A673 (cell line): Measurements from ENCODE around the gene ARHGAP6. TPM values are rescaled to one million over a fixed set of nuclear protein-coding genes. Genes with fewer than 3 reads are reported as not detected.
A peak's percentile ranks its signal among the peaks of the same experiment; 100 is the strongest.

ENCODE experiments used
- BruUV-seq: library from RNA; stranded (reverse); fragments of 400-500 nt; replicated peaks from 2 replicates; lab custom pipeline; 2021; lab: Mats Ljungman, UMichigan
- CTCF ChIA-PET: fragments of 300-600 bp; sonication (Branson Sonifier 250); formaldehyde crosslinking; loops from one replicate; lab custom pipeline; 2022; ENCODE audit warnings: antibody characterized with exemption; lab: Charles Lee
- POLR2A ChIA-PET: fragments of 300-600 bp; sonication (Branson Sonifier 250); formaldehyde crosslinking; loops from one replicate; lab custom pipeline; 2022; ENCODE audit warnings: antibody characterized with exemption; ENCODE audit not compliant: low non-redundant PET; lab: Charles Lee
- DNase-seq: peaks from one replicate; pipeline ENCODE4 v3.0.0-alpha.2; 2015; ENCODE audit warnings: low spot score
- H3K27ac ChIP-seq: fragments of 200-600 bp; sonication (generic); 2 replicates; pipeline ENCODE4 v1.5.1; 2016; ENCODE audit warnings: mixed run types, low read depth, mild to moderate bottlenecking, mixed read lengths, antibody characterized with exemption, low read length; ENCODE audit not compliant: poor library complexity, severe bottlenecking
- H3K27me3 ChIP-seq: fragments of 200-600 bp; sonication (generic); replicated peaks from 2 replicates; pipeline ENCODE4 v1.6.1; 2017; ENCODE audit warnings: mixed run types, low read depth, mild to moderate bottlenecking, mixed read lengths, antibody characterized with exemption, low read length; ENCODE audit not compliant: insufficient read depth, poor library complexity
- H3K36me3 ChIP-seq: fragments of 200-600 bp; sonication (generic); 2 replicates; pipeline ENCODE4 v1.6.1; 2016; ENCODE audit warnings: mixed run types, mild to moderate bottlenecking, mixed read lengths, antibody characterized with exemption, low read length; ENCODE audit not compliant: insufficient read depth, poor library complexity, severe bottlenecking
- H3K4me1 ChIP-seq: fragments of 200-600 bp; sonication (generic); 2 replicates; pipeline ENCODE4 v1.6.1; 2017; ENCODE audit warnings: mixed run types, mild to moderate bottlenecking, mixed read lengths, antibody characterized with exemption, low read length; ENCODE audit not compliant: insufficient read depth, poor library complexity, severe bottlenecking
- H3K4me3 ChIP-seq: fragments of 200-600 bp; sonication (generic); 2 replicates; pipeline ENCODE4 v1.5.1; 2016; ENCODE audit warnings: low read depth, mixed run types, mild to moderate bottlenecking, mixed read lengths, low read length; ENCODE audit not compliant: poor library complexity, severe bottlenecking
- H3K9me3 ChIP-seq: fragments of 200-600 bp; sonication (generic); 2 replicates; pipeline ENCODE4 v1.6.1; 2016; ENCODE audit warnings: mixed run types, low read depth, mild to moderate bottlenecking, mixed read lengths, antibody characterized with exemption, low read length; ENCODE audit not compliant: poor library complexity, severe bottlenecking
- EZH2 ChIP-seq: fragments of 200-600 bp; sonication (generic); IDR thresholded peaks from 2 replicates; pipeline ENCODE4 v1.6.1; 2017; ENCODE audit warnings: borderline replicate concordance, low read depth, mild to moderate bottlenecking, mixed read lengths, antibody characterized with exemption, low read length; ENCODE audit not compliant: poor library complexity, severe bottlenecking
- intact Hi-C: fragments of 100-400 bp; cut with micrococcal nuclease; formaldehyde crosslinking; loops from one replicate; pipeline ENCODE4 v1.10.0; 2022; ENCODE audit not compliant: unreplicated experiment
- total RNA-seq: library from RNA; stranded (reverse); gene quantifications from 2 replicates; pipeline ENCODE4 v1.2.3, GENCODE V29; 2021
- TF ChIP-seq, protein P1 (sequence below): fragments of 300-800, 200-600 bp; sonication (generic); conservative IDR thresholded peaks from 2 replicates; pipeline ENCODE4 v1.5.1; 2017; ENCODE audit warnings: low read depth, mild to moderate bottlenecking, antibody characterized with exemption, low read length, moderate library complexity, mixed read lengths

Gene ARHGAP6
- total RNA-seq, 1 experiment from 2014 or later: not detected

DNA sequence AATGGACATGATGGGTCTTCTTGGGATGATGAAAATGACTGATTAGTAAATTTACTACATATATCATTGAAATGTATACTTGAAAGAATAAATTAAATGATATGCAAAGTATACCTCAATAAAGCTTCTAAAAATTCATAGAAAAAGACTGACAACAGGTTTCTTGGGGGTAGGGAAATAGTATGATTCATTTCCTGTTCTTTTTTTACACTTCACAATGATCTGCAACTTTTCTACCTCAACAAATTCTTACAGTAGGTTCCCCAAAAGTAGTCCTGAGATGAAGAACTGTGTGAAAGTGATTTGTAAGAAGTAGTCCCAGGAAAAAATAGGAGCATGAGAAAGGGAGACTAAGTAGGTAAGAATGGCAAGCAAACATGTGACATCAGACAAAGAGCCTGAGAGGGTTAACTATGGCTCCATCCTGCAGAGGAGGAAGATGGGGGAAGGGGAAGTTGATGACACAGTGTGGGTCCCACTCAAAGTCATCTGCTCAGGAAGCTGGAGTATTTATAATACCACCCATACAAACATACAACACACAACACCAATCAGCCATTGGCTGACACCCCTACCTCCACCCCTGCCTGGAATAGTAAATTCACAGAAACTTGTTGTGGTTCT is 73.9 kb downstream of the ARHGAP6 start:
- Histone ChIP-seq H3K9me3 (no peaks in the 10 kb centered on the region), H3K27me3 (no peaks in the 10 kb centered on the region), H3K36me3 (no peaks in the 10 kb centered on the region), H3K4me3 (no peak overlapping the region), H3K4me1 (no peaks in the 10 kb centered on the region), H3K27ac (no peak overlapping the region)
- intact Hi-C loops: no loop called here
- POLR2A ChIA-PET: no interaction called here
- no TSS peak for BruUV-seq
- peak; percentile 17 for DNase-seq
- no peak for TF ChIP-seq EZH2
- TF ChIP-seq, protein P1, sequence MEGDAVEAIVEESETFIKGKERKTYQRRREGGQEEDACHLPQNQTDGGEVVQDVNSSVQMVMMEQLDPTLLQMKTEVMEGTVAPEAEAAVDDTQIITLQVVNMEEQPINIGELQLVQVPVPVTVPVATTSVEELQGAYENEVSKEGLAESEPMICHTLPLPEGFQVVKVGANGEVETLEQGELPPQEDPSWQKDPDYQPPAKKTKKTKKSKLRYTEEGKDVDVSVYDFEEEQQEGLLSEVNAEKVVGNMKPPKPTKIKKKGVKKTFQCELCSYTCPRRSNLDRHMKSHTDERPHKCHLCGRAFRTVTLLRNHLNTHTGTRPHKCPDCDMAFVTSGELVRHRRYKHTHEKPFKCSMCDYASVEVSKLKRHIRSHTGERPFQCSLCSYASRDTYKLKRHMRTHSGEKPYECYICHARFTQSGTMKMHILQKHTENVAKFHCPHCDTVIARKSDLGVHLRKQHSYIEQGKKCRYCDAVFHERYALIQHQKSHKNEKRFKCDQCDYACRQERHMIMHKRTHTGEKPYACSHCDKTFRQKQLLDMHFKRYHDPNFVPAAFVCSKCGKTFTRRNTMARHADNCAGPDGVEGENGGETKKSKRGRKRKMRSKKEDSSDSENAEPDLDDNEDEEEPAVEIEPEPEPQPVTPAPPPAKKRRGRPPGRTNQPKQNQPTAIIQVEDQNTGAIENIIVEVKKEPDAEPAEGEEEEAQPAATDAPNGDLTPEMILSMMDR: no peak
- CTCF ChIA-PET: no interaction called here

DNA sequence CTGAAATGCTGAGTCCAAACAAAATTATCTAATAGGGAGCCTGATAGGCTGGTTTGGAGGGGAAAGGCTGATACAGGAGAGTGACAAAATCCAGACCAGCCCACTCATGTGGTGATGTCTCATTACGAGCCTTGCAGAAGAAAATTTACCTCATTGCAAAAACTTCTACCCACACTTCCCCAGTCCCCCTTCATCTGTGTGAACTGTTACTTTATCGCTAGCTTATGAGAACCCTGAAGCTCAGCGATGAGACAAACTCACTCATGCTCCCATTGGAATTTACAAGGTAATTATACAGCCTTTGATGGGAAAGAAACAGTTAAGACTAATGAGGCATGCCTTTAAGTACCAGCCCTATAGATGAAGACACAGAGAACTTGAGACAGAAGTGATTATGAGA is 76.1 kb downstream of the ARHGAP6 start:
- no peak overlapping the region for H3K4me3 ChIP-seq
- H3K27me3 ChIP-seq: no peaks in the 10 kb centered on the region
- POLR2A ChIA-PET: no interaction called here
- H3K4me1 ChIP-seq: no peaks in the 10 kb centered on the region
- TF ChIP-seq, protein P1: no peak
- TF ChIP-seq EZH2: no peak
- intact Hi-C loops: no loop called here
- no peaks in the 10 kb centered on the region for H3K36me3 ChIP-seq
- no TSS peak for BruUV-seq
- DNase-seq: no peak
- CTCF ChIA-PET: no interaction called here
- no peak overlapping the region for H3K27ac ChIP-seq
- no peaks in the 10 kb centered on the region for H3K9me3 ChIP-seq

DNA sequence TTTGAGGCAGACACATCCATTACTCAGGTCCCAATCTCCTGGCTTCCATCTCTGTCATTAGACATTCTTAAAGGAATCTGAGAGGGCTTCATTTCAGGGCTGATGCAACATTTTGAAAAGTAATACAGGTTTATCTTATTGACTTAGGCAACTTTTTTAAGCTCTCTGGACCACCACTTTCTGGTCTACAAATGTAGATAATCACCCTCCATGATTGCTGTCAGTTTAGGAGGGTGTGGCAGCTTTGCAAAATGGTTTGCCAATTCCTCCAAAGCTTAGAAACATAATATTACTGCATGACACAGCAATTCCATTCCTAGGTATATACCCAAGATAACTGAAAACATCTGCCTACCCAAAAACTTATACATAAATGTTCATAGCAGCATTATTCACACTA is 77.6 kb downstream of the ARHGAP6 start:
- H3K36me3 ChIP-seq: no peaks in the 10 kb centered on the region
- CTCF ChIA-PET: no interaction called here
- POLR2A ChIA-PET: no interaction called here
- H3K4me1 ChIP-seq: no peaks in the 10 kb centered on the region
- no peak for TF ChIP-seq EZH2
- TF ChIP-seq, protein P1: no peak
- intact Hi-C loops: no loop called here
- no peak overlapping the region for H3K4me3 ChIP-seq
- H3K27ac ChIP-seq: no peak overlapping the region
- BruUV-seq: no TSS peak
- DNase-seq: no peak
- H3K27me3 ChIP-seq: no peaks in the 10 kb centered on the region
- no peaks in the 10 kb centered on the region for H3K9me3 ChIP-seq
